GM10847 (cell line): ENCODE data around the gene ADAM33.

Source experiments
- POLR2A ChIP-seq: IDR thresholded peaks from 2 replicates; pipeline ENCODE4 v1.6.1; 2011; ENCODE audit not compliant: insufficient read length; ENCODE audit errors: extremely low read depth

ADAM33 gene

DNA sequence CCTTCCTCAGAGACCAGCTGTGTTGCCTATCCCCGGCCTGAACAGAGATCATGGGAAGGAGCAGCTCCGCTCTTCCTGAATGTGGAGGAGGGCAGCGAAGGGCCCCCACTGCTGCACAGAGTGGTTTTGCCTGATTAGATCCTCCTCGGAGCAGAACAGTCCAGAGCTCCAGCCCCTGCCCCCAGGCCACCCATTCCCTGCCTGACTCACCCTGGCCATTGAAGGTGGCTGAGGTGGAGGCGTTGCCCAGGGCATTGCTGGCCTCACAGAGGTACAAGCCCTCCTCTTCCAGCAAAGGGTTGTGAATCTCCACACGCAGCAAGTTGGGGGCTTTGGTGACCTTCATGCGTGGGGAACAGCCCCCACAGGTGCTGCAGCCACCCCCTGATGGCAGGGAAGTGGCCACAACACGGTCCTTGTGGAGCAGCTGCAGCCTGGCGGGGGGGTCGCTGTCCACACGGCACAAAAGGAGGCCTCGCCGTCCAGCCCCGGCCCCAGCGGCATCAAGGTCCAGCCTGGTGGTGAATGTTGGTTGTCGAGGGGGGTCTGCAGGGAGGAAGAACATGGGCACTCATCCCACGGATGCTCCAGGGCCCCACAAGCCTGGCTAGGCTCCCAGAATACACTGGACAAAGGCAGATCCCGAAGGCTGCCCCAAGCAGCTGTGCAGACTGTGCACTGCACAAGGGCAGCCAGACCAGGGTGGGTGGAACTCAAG, 15.9 kb upstream of the ADAM33 start:
- TF ChIP-seq POLR2A = no peak

DNA sequence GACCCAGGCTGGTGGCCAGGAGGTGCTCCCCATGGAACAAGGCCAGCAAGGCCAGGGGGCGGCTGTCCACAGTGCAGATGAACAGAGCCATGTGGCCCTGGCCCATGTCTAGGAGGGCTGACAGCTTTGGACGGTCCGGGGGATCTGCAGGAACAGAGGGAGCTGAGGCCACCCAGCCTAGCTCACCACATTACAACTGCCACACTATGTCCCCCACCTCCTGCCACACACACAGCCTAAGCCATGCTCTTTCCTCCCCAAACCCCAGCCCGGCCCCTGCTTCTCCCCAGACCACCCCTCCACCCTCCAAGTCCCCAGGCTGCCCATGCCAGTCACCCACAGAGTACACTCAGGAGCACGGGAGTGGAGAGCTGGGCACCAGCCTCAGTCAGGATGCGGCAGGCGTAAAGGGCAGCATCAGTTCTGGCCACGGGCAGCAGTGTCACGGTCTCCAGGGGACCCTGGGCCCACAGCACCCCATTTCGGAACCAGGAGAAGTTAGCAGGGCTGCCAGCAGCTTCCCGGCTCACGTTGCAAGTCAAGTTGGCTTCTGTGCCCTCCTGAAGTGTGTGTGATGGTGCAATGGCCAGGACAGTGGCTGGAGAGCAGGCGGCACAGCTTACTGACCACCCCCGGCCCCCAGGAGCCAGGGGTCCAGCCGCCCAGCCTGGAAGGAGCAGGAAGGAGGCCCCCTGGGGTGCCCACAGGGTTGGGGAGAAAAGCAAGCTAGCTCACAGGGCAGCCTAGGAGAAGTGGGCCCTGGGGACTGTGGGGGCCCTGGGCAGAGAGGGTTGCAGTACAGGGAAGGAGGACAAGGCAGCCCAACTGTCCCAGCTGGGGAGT, 15.2 kb upstream of the ADAM33 start:
- TF ChIP-seq POLR2A = no peak

DNA sequence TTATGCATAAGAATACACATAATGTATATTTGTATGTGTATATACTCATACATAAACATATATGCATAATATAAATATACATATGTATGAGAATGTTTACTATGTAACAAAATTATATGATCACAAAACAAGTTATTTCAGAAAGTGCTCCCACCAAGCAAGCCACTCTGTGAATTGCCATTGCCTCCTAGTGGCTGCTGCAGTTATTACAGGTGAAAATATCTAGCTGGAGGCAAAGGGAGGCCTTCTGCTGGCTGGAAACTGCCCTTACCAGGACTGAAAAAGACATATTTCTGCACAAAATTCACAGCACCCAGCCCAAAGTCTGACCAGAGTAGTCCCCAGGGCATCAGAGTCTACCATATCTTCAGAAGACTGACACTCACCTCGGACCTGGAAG, 14.4 kb upstream of the ADAM33 start:
- TF ChIP-seq POLR2A = no peak

DNA sequence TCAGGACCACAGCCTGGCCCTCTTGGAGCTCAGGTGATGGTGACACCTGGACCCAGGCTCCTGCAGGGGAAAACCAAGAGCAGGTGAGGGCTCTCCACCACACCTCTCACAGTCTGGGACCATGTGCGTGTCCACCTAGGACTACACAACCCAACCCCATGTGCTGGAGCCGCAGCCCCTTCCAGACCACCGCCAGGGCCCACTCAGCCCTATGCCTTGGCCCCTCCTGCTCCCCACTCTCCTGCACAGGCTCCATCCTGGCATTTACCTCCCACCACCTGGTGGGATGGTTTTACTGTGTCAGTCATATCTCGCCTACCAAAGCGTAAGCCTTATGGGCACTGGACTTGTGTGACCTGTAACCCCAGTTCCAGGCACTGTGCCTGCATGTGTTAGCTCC, 13.1 kb upstream of the ADAM33 start:
- TF ChIP-seq POLR2A = no peak

DNA sequence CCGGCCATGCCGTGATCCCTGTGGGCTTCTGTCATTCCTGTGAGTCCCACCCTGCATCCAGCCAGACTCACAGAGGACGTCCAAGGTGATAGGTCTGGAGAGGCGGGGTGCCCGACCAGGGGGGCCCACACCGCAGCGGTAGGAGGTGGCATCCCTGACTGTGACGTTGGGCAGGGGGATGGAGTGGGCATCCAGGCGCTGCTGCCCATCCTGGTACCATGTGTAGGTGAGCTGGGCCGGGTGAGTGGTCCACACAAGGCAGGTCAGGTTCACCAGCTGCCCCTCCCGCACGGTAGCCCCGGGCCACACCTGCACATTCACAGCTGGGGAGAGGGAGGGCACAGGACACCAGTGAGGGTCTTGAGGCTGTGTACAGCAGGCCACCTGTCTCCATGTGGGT, 11.6 kb upstream of the ADAM33 start:
- TF ChIP-seq POLR2A = no peak

DNA sequence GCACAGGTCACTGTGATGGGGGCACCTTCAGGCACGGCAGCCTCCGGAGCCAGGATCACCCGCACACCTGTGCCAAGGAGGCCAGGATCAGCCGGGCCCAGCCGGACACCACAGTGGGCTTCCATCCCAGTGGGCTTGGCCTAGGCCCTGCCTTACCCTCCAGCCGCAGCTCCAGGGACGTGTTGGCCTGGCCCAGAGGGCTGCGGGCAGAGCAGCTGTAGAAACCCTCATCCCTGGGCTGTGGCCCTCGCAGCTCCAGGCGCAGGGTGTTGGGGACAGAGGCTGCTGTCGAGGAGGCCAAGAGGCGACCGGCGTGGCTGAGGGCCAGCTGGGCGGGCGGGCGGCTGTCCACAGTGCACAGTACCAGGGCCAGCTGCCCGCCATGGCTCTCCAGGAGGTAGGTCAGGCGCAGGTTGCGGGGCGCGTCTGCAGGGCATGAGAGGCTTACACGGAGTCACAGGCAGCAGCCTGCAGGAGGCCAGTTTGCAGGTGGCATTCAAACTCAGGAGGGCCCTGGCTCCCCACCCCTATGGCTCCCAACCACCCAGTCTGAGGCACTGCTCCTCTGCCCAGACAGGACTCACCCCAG, 11.0 kb upstream of the ADAM33 start:
- TF ChIP-seq POLR2A = no peak

DNA sequence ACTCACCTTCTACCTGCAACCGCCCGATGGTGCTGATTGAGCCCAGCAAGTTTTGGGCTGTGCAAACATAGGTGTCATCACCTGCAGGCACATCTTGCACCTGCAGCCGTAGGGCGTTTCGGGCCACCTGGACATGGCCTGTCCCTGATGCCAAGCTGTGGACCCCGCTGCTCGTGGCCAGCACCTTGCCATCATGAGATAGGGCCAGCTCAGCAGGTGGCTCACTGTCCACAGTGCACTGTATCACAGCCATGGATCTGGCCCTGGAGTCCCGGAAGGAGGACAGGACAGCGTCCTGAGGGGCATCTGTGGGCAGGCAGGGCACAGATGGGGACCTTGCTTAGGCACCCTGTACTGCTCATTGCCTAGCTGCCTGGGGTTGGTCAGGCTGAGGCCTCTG, 10.1 kb upstream of the ADAM33 start:
- TF ChIP-seq POLR2A = no peak

DNA sequence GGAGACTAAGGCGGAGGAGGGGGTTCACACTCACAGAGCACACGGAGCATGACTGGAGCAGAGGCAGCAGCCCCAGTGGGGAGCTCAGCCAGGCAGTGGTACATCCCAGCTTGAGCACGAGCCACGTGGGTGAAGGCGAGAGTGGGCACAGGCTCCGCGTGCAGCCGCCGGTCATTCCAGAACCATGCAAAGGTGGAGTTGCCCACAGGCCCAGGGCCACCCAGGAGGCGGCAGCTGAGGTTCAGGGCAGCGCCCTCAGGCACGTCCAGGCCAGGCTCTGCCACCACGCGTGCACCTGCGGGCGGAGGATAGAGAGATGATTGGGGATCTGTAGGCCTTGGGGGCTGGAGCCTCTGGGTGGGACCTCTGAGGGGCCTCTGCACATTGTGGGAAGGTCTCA, 9.5 kb upstream of the ADAM33 start:
- TF ChIP-seq POLR2A = no peak

DNA sequence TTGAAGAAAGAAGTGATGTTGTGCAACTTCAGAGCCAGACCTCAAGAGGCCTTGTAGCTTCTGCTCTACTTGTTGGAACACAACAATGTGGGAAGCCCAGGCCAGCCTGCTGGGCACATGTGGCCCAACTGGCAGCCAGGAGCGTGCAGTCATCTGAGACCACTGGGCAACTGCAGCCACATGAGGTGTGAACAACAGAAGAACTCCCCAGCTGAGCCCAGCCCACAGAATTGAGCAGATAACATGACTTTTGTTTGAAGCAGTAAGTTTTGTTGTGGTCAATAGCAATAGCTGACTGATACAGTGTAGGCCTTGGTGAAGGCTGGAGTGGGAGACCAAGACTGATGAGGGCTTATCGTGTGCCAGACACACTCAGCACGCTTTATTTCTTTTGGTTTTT, 8.6 kb upstream of the ADAM33 start:
- no peak for TF ChIP-seq POLR2A

DNA sequence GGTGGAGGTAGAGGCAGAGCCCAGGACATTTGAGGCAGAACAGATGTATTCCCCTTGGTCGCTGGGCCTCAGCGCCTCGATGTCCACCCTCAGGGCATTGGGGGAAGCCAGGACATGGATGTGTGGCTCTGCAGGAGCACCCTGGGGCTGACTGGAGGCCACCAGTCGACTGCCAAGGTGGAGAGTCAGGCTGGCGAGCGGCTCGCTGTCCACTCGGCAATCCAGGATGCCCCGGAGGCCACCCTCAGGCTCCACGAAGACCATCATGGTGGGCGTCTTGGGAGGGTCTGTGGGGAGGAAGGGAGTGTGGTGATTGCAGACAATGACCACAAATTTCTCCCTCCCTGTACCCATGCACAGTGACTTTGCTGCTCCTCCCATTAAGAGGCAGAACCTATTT, 8.2 kb upstream of the ADAM33 start:
- TF ChIP-seq POLR2A = no peak

DNA sequence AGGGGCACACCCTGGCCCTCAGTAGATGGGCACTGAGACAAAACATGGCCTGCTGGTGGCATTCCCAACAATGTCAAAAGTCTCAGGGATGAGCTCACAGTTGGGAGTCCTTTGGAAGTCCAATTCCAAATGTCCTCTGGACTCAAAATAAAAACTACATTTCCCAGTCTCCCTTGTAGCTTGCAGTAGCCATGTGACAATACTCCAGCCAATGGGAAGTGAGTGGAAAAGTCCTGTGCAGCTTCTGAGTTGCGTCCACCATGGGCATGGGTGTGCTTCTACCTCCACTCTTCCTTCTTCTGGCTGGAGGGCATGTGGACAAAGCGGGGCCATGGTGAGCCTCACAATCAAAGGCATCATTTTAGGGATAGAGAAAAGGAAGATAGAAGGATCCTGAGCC, 5.8 kb upstream of the ADAM33 start:
- TF ChIP-seq POLR2A = no peak

DNA sequence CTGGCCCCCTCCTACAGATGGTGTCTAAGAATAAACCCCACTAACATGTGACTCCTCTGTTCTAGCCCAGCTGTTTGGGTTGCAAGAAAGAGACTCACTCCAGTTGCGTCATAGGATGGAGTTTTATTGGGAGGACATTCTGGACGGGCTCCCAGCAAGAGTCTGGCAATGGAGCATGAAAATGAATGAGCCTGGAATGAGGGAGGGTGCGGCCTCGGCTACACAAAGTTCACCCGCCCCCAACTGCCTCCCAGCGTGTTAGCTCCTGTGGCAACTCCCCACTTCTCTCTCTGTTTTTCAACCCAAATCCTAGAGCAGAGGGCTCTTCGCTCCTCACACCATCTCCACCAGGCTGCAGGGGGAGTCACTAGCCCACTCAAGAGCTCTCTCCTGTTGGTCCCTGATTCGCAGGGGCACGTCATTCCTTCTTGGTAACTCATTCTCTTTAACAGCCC, 5.1 kb upstream of the ADAM33 start:
- no peak for TF ChIP-seq POLR2A

DNA sequence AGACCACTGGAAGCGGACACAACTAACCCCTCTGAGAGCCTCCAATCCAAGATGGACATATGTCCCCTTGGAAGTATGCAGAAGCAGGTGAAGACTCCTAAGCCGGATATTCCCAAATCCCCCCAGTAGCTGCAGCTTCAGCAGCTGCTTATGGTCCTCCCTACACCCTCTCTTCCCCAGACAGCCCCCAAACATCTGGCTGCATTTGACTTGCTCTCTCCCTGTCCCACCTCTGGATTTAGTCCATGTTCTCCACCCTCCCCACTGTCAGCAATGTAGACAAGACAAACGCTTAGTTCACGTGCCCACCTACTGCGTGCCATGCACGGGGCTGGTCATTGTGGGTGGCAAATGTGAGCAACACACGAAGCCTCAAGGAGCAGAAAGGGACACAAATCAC, 4.6 kb upstream of the ADAM33 start:
- no peak for TF ChIP-seq POLR2A

DNA sequence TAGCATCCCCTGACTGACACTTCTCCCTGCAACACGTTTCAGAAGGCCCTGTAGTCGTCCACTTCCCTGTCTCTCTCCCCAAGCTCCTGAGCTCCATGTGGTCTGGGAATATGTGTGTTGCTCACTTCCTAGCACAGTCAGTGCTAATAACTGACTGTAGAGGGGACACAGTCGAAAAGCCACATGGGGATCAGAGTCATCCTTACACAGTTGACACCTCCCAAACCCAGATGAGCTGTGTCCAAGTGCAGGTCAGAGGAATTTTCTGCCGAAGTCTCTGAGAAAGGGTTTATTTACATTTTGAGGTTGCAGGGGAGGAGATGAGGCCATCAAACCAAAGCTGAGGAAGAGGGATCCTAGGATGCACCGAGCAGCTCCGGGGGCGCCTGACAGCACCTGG, 3.5 kb upstream of the ADAM33 start:
- no peak for TF ChIP-seq POLR2A

DNA sequence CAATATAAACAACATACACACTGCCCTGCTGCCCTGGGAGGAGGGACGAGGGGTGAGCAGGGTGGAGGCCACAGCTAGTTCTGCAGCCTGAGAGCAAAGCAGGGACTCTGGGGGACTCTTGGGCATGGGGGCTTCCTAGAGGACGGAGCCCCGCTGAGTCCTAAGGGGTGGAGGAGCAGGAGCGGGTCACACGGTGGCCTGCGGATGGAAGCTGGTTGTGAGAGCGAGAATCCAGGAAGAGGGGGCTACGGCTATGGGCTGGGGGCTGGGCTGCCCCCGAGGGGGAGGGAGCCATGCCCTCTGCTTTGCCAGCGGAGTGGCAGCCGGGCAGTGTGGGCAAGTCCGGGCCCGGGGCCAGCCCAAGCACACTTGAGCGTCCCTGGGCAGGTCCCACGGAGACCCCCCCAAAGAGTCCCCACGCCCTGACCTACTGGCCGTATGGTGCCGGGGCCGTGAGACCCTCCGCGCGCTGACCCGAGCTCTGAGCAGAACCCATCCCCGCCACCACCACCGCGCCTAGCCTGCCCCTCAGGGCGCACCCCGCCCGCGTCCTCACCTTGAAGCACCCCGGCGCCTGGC, 369 bp downstream of the ADAM33 start:
- no peak for TF ChIP-seq POLR2A

DNA sequence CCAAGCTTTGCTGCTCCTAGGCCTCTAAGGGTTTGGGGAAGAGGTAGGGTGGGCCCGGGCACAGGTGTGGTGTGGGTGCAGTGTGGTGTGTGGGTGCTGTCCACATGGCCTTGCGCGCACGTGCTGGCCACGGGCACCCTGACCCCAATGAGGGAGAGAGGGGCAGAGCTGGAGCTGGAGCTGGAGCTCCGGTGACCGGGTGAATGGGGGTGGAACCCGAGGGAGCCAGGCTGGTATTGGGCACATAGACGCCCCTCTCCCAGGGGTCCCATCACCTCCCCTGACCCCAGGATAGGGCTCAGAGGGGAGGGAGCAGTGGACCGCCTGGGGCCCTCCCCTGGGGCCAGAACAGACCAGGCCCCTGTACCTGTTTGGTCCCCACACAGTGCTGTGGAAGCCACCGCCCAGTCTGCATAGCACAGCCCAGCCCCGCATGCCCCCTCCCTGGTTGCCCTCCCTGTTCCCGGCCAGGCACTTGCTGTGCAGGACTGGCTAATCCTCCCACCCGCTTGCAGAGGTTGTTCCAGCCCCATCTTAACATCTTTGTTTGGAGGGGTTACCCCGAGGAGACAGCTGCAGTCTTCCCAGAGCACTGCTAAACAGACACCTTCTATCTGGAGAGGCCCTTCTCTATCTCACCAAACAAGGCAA, 984 bp downstream of the ADAM33 start:
- no peak for TF ChIP-seq POLR2A
